ENCODE results near the gene MRPL46. TPM values are rescaled to one million over a fixed set of nuclear protein-coding genes. Genes with fewer than 3 reads are reported as not detected.

MRPL46 gene
- total and polyA plus RNA-seq, 2 of the 8 experiments (the other 6 are each of a cell fraction or from before 2014, with no cell fraction given), result 17.2 to 24.5 TPM

DNA sequence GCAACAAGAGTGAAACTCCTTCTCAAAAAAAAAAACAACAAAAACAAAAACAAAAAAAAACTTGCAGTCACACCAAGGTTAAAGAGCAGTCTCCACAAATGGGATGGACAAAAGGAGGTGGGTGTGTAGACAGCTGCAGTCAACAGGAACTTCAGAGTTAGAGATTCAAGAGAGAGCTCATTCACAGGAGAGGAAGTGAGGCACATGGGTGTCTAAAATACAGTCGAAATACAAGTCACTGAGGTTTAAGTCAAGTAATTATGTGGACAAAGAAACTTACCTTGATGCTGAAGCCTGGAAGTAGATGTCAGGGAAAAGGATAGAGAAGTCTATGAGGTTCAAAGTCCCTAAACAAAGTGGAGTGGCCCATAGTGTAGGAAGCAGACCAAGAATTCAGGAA, 15.1 kb upstream of the MRPL46 start:
- no peak overlapping the region for H2AFZ ChIP-seq (ENCODE audit: low read length)
- H4K5ac ChIP-seq (ENCODE audit: insufficient read length, low read depth, low read length), result no peak overlapping the region
- H2BK5ac ChIP-seq (ENCODE audit: low read depth, low read length), result no peak overlapping the region
- no peak overlapping the region for H3K56ac ChIP-seq (replicated peaks; ENCODE audit: insufficient read length, low read depth, low read length)
- H2BK12ac ChIP-seq (ENCODE audit: low read depth, low read length), result no peak overlapping the region
- no peak overlapping the region for H2BK20ac ChIP-seq (ENCODE audit: low read length)
- H3K9ac ChIP-seq (replicated peaks in 1 of 4; ENCODE audit: extremely low read depth in 1 of 4, low read depth in 3 of 4, low read length in 3 of 4), result no peak overlapping the region
- FAIRE-seq, result no peak
- H4K91ac ChIP-seq (replicated peaks; ENCODE audit: insufficient read length, low read length), result no peak overlapping the region
- ChIA-PET CTCF (ENCODE audit: partially characterized antibody) (interaction anchor here (0.6 to 1.6 kb wide), 7 partner anchors 123 to 1835 kb away, joined by 3 to 4 read pairs (median 3); no protein-coding TSS in a partner anchor), POLR2A (ENCODE audit: partially characterized antibody) (interaction anchor here (0.9 to 1.7 kb wide), 2 partner anchors 11 to 125 kb away, joined by 3 read pairs; no protein-coding TSS in a partner anchor)
- no peak overlapping the region for H3K14ac ChIP-seq (ENCODE audit: insufficient read length)
- H3K4me3 ChIP-seq (ENCODE audit: extremely low read depth in 1 of 4, insufficient read depth in 2 of 4, low read depth in 3 of 4, low read length in 4 of 4), result no peak overlapping the region
- H3K27ac ChIP-seq (ENCODE audit: low read depth, low read length), result no peak overlapping the region
- peaks cover 2 to 11% (median 6%) of the 10 kb centered on the region in 4 experiments; a peak in 4 of 8 replicates for H3K36me3 ChIP-seq (ENCODE audit: control insufficient read depth in 2 of 4, insufficient read depth in 4 of 4, low read length in 3 of 4)
- no peaks in the 10 kb centered on the region for H3K23me2 ChIP-seq (ENCODE audit: low read depth, low read length)
- no peak overlapping the region for H4K8ac ChIP-seq (ENCODE audit: extremely low read depth, insufficient read depth, low read length)
- no peak overlapping the region for H3K18ac ChIP-seq (ENCODE audit: extremely low read depth, low read length)
- H3K4ac ChIP-seq (replicated peaks; ENCODE audit: insufficient read length, low read depth, low read length), result no peak overlapping the region
- H3K4me1 ChIP-seq (replicated peaks in 1 of 4; ENCODE audit: control insufficient read depth in 3 of 4, insufficient read depth in 4 of 4, low read length in 3 of 4), result peaks cover 2 to 12% (median 8%) of the 10 kb centered on the region in 4 experiments
- WGBS, 2 experiments (ENCODE audit: extremely low coverage in 1 of 2, insufficient coverage in 1 of 2, insufficient read length in 1 of 2, insufficient replicate concordance in 2 of 2, low coverage in 1 of 2, low lambda C conversion rate in 2 of 2, missing lambda C conversion rate in 1 of 2), result 90% methylated on average over 1 of the region's 1 CpG; no CpG with 5 or more reads in 1 of the 2 experiments
- no peak overlapping the region for H2AK5ac ChIP-seq (ENCODE audit: low read depth, low read length)
- no peaks in the 10 kb centered on the region for H4K20me1 ChIP-seq (replicated peaks in 1 of 2; ENCODE audit: control insufficient read depth in 1 of 2, insufficient read depth in 2 of 2, low read length in 2 of 2)
- no peaks in the 10 kb centered on the region for H3K9me3 ChIP-seq (ENCODE audit: insufficient read depth in 2 of 2, low read depth in 1 of 2, low read length in 1 of 2)
- no peak overlapping the region for H3K23ac ChIP-seq (ENCODE audit: insufficient read length)
- H2BK15ac ChIP-seq (ENCODE audit: low read length), result no peak overlapping the region
- no peak for DNase-seq (ENCODE audit: low read depth in 1 of 2, low spot score in 2 of 2)
- H3K79me1 ChIP-seq (ENCODE audit: low read depth, low read length), result no peaks in the 10 kb centered on the region; the same call in 1 of the 2 replicates
- no peak overlapping the region for H3K4me2 ChIP-seq (ENCODE audit: insufficient read depth in 1 of 2, low read depth in 2 of 2, low read length in 2 of 2)
- H3K27me3 ChIP-seq (replicated peaks in 1 of 4; ENCODE audit: control insufficient read depth in 3 of 4, extremely low read depth in 1 of 4, insufficient read depth in 3 of 4, low read length in 3 of 4), result no peaks in the 10 kb centered on the region; a peak in 2 of 7 replicates
- H2BK120ac ChIP-seq (replicated peaks; ENCODE audit: low read depth, low read length), result no peak overlapping the region
- no peaks in the 10 kb centered on the region for H3K79me2 ChIP-seq (ENCODE audit: control insufficient read depth in 1 of 2, insufficient read depth in 2 of 2, low read length in 2 of 2)
- TF ChIP-seq, protein P1, sequence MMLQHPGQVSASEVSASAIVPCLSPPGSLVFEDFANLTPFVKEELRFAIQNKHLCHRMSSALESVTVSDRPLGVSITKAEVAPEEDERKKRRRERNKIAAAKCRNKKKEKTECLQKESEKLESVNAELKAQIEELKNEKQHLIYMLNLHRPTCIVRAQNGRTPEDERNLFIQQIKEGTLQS (IDR thresholded peaks at IDR 0.05; ENCODE audit: insufficient read depth, low read depth, low read length), result no peak
- TF ChIP-seq TAF1 (IDR thresholded peaks at IDR 0.05; ENCODE audit: low read depth, low read length) (no peak), NANOG (IDR thresholded peaks at IDR 0.05; ENCODE audit: insufficient read depth, low read depth, low read length, poor library complexity, severe bottlenecking) (no peak), EZH2 (IDR thresholded peaks at IDR 0.05; ENCODE audit: low read depth, low read length, severe bottlenecking) (no peak), BACH1 (IDR thresholded peaks at IDR 0.05; ENCODE audit: low read length) (no peak), SRF (IDR thresholded peaks at IDR 0.05; ENCODE audit: low read depth, low read length) (no peak), POLR2AphosphoS5 (IDR thresholded peaks at IDR 0.05; ENCODE audit: low read depth, low read length) (no peak), CREB1 (IDR thresholded peaks at IDR 0.05) (no peak), SIN3A (conservative IDR thresholded peaks at IDR 0.05 in 1 of 2, IDR thresholded peaks at IDR 0.05 in 1 of 2; ENCODE audit: low read depth in 1 of 2, low read length in 2 of 2) (no peak), SP2 (IDR thresholded peaks at IDR 0.05; ENCODE audit: low read length) (no peak)
- TF ChIP-seq, protein P2, sequence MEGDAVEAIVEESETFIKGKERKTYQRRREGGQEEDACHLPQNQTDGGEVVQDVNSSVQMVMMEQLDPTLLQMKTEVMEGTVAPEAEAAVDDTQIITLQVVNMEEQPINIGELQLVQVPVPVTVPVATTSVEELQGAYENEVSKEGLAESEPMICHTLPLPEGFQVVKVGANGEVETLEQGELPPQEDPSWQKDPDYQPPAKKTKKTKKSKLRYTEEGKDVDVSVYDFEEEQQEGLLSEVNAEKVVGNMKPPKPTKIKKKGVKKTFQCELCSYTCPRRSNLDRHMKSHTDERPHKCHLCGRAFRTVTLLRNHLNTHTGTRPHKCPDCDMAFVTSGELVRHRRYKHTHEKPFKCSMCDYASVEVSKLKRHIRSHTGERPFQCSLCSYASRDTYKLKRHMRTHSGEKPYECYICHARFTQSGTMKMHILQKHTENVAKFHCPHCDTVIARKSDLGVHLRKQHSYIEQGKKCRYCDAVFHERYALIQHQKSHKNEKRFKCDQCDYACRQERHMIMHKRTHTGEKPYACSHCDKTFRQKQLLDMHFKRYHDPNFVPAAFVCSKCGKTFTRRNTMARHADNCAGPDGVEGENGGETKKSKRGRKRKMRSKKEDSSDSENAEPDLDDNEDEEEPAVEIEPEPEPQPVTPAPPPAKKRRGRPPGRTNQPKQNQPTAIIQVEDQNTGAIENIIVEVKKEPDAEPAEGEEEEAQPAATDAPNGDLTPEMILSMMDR (IDR thresholded peaks at IDR 0.05; ENCODE audit: control extremely low read depth in 1 of 3, insufficient read depth in 1 of 3, low read depth in 1 of 3, low read length in 3 of 3), result no peak

Data from H1 (cell line).